Fibroblast of gingiva (primary cell): ENCODE data around the gene SPINT1.

Experiments
- DNase-seq: peaks from one replicate; pipeline ENCODE4 v3.0.0-alpha.2; 2011; ENCODE audit warnings: low read depth

SPINT1 gene, protein sequence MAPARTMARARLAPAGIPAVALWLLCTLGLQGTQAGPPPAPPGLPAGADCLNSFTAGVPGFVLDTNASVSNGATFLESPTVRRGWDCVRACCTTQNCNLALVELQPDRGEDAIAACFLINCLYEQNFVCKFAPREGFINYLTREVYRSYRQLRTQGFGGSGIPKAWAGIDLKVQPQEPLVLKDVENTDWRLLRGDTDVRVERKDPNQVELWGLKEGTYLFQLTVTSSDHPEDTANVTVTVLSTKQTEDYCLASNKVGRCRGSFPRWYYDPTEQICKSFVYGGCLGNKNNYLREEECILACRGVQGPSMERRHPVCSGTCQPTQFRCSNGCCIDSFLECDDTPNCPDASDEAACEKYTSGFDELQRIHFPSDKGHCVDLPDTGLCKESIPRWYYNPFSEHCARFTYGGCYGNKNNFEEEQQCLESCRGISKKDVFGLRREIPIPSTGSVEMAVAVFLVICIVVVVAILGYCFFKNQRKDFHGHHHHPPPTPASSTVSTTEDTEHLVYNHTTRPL

DNA sequence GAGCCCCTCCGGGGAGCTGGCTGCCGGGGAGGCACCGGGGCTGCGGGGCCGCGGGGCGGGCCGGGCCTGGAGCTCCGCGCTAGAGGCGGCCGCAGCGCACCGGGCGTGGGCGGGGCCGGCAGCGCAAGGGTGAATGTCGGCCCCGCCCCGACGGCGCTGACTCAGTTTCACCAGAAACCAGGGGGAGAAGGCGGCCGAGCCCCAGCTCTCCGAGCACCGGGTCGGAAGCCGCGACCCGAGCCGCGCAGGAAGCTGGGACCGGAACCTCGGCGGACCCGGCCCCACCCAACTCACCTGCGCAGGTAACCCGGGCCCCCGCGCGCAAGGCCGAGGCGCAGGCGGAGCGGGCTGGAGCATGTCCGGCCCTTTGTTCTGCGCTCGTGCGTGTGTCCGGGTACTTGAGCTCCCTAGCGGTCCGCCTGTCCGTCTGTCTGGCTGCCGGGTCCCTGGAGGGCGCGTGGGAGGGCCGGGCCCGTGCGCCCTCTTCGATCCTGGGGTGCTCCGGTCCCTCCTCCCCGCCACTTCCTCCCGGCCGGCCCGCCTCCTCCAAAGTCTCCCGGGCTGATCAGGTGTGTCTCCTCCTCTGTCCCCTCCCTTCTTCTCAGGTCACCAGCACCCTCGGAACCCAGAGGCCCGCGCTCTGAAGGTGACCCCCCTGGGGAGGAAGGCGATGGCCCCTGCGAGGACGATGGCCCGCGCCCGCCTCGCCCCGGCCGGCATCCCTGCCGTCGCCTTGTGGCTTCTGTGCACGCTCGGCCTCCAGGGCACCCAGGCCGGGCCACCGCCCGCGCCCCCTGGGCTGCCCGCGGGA lies at the start of gene SPINT1:
Gene SPINT1, plus strand, starts transcription at position 164 of the 811 bp plus-strand sequence. Its CDS starts 507 bp downstream, at position 671.
- DNase-seq, result no peak

DNA sequence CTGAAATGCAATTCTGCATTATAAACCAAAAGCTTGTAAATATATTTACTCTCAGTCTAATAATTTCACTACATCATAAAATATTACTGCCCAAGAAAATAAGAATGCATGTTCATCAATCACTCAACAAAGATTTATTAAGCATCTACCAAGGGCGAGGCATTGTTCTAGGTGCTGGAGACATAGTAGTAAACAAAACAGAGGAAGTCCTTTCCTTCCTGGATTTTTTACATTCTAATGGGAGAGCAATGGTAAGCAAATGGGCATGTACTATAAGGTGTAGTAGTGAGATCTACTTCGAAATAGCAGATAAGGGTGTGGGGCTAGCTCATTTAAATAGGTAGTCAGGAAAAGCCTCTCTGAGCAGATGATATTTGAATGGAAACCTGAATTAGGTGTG lies 47.8 kb upstream of the SPINT1 start:
- DNase-seq, result no peak

DNA sequence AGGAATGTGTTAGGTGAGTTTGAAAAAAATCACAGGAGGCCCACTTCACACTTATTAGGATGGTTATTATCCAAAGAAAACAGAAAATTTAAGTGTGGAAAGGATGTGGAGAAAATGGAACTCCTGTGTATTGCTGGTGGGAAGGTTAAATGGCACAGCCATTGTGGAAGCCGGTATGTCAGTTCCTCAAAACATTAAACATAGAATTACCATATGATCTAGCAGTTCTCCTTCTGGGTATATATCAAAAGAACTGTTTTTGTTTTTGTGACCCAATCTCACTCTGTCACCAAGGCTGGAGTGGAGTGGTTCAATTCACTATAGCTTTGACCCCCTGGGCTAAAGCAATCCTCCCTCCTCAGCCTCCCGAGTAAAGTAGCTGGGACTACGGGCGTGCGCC lies 47.3 kb upstream of the SPINT1 start:
- DNase-seq, result no peak

DNA sequence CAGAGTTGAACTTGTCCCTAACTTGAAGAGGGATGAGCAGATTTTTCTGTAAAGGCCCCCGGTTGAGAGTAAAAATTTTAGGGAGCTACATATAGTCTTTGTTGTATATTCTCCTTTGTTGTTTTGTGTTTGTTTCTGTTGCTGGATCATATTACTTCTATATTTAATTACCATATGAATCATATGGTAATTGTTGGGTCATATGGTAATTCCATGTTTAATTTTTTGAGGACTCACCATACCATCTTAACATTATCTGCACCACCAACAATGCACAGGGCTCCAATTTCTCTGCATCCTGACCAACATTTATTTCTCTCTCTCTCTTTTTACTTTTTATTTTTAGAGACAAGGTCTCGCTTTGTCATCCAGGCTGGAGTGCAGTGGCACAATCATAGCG lies 44.3 kb upstream of the SPINT1 start:
- DNase-seq, result no peak

DNA sequence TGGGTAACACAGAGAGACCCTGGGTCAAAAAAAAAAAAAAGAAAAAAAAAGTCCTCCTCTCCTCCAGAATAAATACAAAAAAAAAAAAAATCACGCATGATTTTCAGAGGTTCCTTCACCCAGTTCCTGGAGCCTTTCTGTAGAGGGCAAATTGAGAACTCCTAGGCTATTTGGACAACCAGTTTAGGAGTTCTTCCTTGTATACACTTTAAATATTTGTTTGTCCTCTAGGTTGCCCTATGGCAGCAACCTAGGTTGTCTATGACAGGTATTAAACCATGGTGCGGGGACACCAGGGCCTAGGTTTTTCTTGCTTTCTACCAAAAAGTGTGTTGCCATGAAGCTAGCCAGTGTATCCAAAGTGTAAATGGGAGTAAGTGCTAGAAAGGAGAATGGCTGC lies 40.8 kb upstream of the SPINT1 start:
- DNase-seq, result no peak

DNA sequence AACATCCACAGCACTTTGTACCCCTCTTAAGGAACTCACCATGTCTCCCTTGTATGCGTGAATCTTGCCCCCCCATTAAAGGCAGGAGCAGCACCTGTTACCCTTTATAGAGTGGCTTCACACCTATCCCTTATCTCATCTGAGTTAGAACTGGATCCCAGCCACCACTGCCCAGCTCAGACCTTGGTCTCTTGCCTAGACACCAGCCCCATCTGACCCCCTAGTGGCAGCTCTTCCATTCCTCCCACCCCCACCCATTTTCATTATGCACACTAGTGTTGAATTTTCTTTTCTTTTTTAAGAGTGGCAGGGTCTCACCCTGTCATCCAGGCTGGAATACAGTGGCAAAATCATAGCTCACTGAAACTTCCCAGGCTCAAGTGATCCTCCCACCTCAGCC lies 40.2 kb upstream of the SPINT1 start:
- no peak for DNase-seq

DNA sequence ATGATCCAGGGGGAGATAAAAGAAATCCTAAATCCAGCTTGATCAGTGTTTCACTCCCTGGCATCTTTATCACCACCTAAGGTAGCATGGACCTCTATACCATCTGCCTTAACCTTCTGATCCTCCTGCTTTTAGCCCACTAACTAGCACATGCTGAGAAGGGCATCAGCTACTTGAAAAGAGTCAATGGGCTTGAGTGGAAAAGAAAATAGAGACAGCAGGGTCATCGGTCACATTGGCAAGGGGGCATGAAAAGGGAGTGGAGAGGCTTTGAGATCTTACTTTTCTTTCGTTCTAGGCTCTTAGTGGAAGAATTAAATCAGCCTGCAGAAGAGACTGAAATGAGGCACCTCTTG lies 37.2 kb upstream of the SPINT1 start:
- no peak for DNase-seq

DNA sequence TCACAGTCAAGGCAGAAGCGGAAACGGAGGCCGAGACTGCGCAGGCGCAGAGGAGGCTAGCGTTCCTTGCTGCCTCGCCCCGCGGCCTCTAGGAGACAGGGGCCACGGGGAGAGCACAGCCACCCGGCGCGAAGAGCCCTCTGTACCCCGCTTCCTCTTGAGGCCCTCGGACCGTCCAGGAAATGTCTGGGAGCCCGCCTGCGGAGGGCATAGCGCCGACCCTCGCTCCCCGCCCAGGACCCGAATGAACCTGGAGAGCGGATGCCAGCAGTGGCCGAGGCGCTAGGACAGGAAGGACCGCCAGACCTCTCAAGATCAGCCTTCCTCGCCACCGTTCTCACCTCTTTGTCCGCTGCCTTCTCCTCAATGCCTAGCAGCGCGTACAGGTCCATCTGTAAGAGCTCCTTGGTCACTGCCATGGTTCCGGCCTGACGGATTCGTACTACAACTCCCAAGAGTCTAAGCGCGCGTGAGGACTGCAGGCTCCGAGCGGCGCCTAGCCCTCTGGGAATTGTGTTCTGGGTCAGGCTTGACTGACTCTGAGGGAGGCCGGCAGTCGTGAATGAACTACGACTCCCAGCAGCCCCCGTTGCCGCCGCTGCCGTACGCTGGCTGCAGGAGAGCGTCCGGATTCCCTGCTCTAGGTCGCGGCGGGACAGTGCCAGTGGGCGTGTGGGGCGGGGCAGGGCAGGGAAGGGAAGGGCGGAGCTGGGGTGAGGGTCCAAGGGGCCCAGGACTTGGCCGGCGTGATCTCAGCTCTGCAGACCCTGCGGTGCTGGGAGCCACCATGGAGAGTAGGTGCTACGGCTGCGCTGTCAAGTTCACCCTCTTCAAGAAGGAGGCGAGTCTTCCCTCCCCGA lies 36.6 kb upstream of the SPINT1 start, which contains the start of the genes DNAJC17 and ZFYVE19:
Gene DNAJC17, minus strand, starts transcription at position 446 of the 860 bp plus-strand sequence. Its CDS starts 27 bp downstream, at position 419.
Gene ZFYVE19, plus strand, starts transcription at position 62 of the 860 bp plus-strand sequence. Its CDS starts 501 bp downstream, at position 563.
- DNase-seq, result peak; percentile 98

DNA sequence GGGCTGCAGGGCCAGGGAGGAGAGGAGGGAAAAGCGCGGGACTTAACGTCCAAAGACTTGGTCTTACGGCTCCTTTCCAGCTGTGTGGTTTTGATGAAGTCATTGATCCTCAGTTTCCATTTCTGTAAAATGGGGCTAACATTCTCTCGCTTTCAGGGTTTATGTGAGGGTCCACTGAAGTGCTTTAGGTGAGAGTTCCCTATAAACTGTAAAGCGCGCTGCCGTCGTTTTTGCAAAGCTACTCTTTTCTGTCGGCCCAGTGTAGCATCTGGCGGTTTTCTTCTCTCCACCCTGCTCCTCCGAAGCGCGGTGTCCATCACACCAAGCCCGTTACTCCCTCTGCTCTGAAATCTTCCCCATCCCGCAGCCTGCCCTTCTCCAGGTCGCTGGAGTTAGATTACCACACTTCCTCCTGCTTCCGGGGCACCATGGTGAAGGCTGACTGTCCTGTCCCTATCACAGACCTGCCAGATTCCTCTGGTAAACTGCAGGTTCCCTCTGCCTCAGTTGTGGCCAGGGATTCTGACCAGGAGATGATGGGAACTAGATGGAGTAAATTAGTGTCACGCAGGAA lies 35.9 kb upstream of the SPINT1 start:
- no peak for DNase-seq

DNA sequence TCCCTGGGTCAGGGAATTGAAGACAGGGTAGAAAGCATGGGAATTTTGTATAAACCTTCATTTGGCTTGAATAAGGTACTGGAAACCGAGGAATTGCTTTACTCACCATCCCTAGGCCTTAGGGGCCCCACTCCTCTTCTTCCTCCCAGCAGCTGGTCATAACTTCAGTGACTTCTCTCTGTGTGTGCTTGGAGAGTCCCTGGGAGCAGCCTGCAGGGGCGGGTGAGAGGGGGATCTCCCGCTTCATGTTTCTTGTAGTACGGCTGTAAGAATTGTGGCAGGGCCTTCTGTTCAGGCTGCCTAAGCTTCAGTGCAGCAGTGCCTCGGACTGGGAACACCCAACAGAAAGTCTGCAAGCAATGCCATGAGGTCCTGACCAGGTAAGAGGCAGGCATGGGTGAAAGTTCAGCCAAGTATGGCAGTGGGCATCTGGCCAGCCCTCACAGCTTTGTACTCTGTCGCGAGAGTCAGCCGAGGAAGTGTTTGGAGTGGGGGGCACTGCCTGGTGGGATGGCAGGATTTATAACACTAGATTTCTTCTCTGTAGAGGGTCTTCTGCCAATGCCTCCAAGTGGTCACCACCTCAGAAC lies 34.9 kb upstream of the SPINT1 start:
- no peak for DNase-seq

DNA sequence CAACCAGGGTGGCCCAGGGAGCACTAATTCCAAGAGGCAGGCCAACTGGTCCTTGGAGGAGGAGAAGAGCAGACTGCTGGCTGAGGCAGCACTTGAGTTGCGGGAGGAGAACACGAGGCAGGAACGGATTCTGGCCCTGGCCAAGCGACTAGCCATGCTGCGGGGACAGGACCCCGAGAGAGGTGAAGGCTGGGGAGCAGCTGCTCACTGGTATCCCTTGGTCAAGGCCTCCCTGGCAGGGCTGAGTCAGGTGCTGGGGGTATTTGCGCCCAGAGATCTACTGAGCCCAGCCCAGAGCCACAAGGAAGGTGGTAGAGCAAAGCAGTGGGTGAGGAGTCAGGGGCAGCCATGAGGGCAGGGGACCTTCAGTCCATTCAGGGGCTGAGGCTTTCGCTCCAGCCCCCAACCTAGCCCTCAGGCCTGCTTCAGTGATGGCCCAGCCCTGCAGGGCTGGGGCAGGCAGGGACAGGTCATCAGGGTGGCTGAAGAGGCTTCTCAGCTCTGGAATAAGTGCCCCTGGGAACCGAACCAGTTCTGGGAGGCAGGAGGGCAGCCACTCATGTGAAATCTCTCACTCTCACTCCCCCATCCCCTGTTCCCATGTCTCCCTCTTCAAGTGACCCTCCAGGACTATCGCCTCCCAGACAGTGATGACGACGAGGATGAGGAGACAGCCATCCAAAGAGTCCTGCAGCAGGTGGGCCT lies 31.0 kb upstream of the SPINT1 start:
- no peak for DNase-seq

DNA sequence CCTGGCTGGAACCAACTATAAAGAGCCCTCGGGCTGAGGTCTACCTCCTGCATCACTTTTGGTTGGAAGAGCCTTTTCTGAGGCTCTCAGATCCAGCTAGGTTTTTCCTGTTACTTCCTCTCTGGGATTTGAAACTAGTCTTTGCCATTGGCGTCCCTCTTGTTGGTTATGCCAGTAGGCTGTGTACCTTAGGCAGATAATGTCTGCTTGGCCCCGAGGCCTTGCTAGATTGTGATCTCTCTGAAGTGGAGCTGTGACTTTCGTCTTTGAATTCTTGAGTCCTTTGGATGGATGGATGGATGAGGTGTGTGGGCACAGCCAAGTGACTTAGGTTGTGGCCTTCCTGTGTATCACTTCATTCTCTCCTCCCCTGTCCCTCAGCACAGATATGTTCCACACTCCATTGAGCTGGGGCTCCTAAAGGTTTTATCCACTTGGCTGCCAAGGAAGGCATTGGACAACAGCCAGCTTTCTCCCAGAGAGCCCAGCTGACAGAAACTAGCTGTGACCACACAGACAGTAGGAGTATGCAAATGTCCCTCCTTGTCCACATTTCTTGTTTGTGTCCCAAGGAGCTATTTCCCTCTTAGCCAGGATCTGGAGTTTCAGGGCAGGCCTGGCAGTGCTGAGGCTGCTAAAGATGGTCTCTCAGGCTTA lies 28.7 kb upstream of the SPINT1 start:
- no peak for DNase-seq

DNA sequence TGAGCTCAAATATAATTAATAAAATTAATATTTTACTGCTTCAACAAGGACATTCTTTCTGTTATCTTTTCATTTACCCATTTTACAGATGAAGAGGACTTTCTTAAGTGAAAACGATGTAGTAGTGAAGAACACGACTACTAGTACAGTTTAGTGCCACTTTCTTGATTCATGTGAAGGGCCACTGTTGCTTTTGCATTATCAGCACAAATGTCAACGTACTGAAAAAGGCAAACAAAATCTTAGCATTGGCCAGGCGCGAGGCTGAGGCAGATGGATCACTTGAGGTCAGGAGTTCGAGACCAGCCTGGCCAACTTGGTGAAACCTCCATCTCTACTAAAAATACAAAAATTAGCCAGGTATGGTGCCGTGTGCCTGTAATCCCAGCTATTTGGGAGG lies 24.8 kb upstream of the SPINT1 start:
- DNase-seq, result no peak

DNA sequence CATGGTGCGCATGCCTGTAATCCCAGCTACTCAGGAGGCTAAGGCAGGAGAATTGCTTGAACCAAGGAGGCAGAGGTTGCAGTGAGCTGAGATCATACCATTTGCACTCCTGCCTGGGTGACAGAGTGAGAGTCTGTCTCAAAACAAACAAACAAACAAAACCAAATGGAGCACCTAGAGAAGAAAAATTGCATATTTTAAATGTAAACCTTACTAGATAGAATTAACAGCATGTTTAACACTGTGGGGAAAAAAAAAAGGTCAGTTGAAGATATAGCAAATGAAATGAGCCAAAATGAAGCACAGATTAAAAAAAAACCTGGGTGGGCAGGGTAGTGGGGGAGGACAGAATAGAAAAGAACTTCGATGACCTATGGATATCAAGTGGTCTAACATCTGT lies 22.7 kb upstream of the SPINT1 start:
- no peak for DNase-seq

DNA sequence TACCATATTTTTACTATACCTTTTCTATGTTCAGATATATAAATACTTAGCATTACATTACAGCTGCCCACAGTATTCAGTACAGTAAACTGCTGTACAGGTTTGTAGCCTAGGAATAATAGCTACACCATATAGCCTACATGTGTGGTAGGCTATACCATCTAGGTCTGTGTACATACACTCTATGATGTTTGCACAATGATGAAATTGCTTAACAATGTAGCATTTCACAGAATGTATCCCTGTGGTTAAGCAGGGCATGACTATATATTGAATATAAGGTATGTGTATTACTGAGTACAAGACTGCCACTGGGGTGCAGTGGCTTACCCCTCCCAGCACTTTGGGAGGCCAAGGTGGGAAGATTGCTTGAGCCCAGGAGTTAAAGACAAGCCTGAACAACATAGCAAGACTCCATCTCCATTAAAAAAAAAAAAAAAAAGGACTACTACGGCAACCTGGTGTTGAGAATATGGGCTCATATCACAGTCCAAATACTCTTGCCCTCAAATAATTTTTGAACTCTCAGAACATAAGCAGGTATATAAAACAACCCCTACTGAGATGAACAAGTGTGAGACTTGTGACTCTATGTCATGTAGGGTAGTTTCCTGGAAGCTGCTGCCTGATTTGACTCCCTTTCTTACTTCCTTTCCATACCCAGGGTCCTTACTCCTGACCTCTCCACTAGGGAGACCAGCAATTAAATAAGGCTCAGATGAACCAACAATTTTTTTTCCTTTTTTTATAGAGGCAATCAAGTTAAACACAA lies 20.1 kb upstream of the SPINT1 start:
- no peak for DNase-seq

DNA sequence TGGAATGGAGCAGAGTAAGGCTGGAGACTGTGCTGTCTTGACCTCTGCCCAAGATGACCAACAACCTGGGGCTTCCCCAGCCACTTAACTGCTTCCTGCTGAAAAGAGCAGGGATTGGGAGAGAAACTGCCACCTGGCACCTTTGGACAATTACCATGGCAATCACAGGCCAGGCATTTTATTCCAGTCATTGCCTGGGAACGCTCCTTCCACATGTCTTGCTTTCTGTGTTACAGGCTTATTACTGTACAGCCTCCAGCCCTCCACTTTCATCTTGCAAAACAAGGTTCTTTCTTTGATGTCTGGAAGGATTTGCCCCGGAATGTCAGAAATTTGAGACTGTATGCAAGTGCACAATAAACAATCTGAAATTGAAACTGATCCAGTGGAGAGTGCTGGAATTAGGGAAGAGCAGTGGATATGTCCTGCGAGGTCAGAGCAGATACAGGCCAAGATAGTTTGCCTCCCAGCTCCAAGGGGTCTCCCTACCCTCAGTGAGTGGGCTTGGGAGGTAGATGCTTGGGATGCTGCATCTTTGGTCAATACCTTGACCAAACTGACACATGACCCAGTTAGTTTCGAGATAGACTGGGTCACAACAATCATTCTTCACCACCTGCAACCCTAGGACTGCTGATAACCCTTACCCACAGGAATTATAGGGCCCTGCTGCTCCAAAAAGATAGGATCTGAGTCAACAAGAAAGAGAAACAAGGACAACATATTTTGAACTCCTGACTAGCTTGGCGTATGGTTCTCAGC lies 18.0 kb upstream of the SPINT1 start:
- DNase-seq, result peak; percentile 49

DNA sequence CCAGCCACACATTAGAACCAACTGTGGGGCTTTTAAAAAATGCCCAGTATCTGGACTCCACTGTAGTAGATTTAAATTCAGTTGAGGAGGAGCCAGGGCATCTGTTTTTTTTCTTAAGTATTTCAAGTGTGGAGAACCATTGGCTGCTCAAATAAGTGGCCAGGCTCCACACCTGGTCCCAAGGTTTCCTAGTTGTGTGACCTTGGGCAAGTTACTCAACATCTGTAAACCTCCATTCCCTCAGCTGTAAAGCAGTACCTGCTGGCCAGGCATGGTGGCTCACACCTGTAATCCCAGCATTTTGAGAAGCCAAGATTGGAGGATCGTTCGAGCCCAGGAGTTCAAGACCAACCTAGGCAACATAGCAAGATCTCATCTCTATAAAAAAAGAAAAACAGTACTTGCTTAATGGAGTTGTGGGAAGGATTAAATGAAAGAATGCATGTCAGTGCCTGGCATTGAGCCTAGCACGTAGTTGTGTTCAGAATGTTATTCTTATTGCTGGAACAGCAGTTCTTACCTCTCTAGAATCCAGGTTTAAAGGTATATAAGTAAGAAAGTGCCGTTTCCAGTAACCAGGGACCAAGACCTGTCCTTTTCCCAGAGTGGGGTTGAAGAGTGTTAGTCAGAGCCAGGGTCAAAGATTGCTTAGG lies 17.3 kb upstream of the SPINT1 start:
- DNase-seq, result no peak

DNA sequence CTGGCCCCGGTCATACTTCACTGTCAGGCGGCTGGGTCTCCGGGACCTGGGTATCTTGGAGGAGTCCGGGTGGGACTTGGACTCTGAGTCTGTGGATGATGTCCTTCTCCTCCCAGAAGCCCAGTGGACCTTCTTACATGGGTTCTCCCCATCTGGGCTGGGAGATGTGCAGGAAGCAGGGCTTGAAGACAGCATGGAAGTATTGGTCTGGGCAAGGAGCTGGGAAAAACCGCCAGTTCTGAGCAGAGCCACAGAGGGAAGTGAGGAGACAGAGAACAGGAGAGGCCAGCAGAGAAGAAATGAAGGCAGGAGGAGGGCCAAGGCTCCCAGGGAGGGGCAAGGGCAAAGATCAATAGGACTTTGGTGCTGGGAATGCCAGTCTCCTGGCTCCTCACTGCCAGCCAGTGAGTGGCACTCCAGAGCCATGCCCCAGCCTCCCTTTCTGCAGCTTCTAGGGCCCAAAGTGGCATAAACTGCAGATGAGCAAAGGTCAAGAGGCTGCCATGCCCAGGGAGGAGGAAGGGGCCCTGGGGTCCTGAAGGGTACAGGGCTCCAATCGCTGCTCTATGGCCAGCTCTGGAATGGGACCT lies 15.3 kb upstream of the SPINT1 start, which contains the start of gene PPP1R14D:
Gene PPP1R14D, minus strand, starts transcription at position 262 of the 590 bp plus-strand sequence. Its CDS starts 67 bp downstream, at position 195.
- no peak for DNase-seq
